SK-N-MC (cell line): Measurements from ENCODE around the gene ARID1B.

Experiments
- EZH2 ChIP-seq: fragments of 200-600 bp; sonication (generic); IDR thresholded peaks from one replicate; pipeline ENCODE4 v1.6.1; 2017; ENCODE audit warnings: antibody characterized with exemption
- FOXP2 ChIP-seq: optimal IDR thresholded peaks from 2 replicates; pipeline ENCODE3; 2011; ENCODE audit warnings: mild to moderate bottlenecking, moderate library complexity; ENCODE audit not compliant: insufficient read depth; ENCODE audit errors: extremely low read length, control extremely low read depth
- POLR2AphosphoS5 ChIP-seq: IDR thresholded peaks from 2 replicates; pipeline ENCODE4 v1.6.1; 2012; ENCODE audit warnings: mild to moderate bottlenecking, low read depth, low read length, borderline replicate concordance

DNA sequence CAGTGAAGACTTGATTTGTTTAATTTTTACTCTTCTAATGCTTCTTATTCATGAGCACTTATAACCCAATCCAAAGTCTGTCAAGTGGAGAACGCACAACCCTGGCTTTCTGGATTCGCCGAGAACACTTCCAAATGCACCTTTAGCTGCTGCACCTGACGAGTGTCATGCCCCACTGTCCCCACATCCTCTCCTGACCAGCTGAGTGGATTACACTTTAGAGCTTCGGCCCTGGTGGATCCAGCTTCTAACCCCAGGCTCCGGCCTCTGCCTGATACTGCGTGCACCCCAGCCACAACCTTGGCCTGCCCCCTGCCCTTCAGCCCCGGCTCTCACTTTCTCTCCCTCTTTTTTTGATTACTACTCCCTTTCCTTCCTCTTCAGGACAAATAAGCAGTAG, 287.3 kb downstream of the ARID1B start:
- TF ChIP-seq EZH2 (no peak), POLR2AphosphoS5 (no peak), FOXP2 (no peak)
